MM.1S (cell line): ENCODE data around the gene FJX1.
A peak's percentile ranks its signal among the peaks of the same experiment; 100 is the strongest.

ENCODE experiments used
- DNase-seq: peaks from one replicate; pipeline ENCODE4 v3.0.0-alpha.2; 2015
- H2AFZ ChIP-seq: fragments of 300-600 bp; sonication (generic); 2 replicates; pipeline ENCODE4 v1.6.0; 2016; ENCODE audit warnings: antibody characterized with exemption, low read length
- H3F3A ChIP-seq: fragments of 300-600 bp; sonication (generic); 2 replicates; pipeline ENCODE4 v1.6.1; 2016; ENCODE audit warnings: mild to moderate bottlenecking, antibody characterized with exemption, low read length, moderate library complexity, mixed read lengths; ENCODE audit not compliant: insufficient read depth
- H3K27ac ChIP-seq: fragments of 300-600 bp; sonication (generic); 2 replicates; pipeline ENCODE4 v1.5.1; 2016; ENCODE audit warnings: mild to moderate bottlenecking, low read length
- H3K27me3 ChIP-seq: fragments of 300-600 bp; sonication (generic); replicated peaks from 2 replicates; pipeline ENCODE4 v1.6.0; 2016; ENCODE audit warnings: low read length; ENCODE audit not compliant: insufficient read depth
- H3K36me3 ChIP-seq: fragments of 300-600 bp; sonication (generic); replicated peaks from 2 replicates; pipeline ENCODE4 v1.6.1; 2016; ENCODE audit warnings: mild to moderate bottlenecking, low read length, mixed read lengths; ENCODE audit not compliant: insufficient read depth
- H3K4me1 ChIP-seq: fragments of 300-600 bp; sonication (generic); 2 replicates; pipeline ENCODE4 v1.6.1; 2016; ENCODE audit warnings: low read length, mixed read lengths
- H3K4me2 ChIP-seq: fragments of 300-600 bp; sonication (generic); 2 replicates; pipeline ENCODE4 v1.6.0; 2016; ENCODE audit warnings: low read depth, low read length
- H3K4me3 ChIP-seq: fragments of 300-600 bp; sonication (generic); 2 replicates; pipeline ENCODE4 v1.5.1; 2016; ENCODE audit warnings: low read length, mixed read lengths
- H3K79me2 ChIP-seq: fragments of 300-600 bp; sonication (generic); 2 replicates; pipeline ENCODE4 v1.6.1; 2016; ENCODE audit warnings: mixed run types, low read length, mixed read lengths
- H3K9ac ChIP-seq: fragments of 300-600 bp; sonication (generic); 2 replicates; pipeline ENCODE4 v1.6.1; 2016; ENCODE audit warnings: low read length, mixed read lengths
- H3K9me2 ChIP-seq: fragments of 300-600 bp; sonication (generic); replicated peaks from 2 replicates; pipeline ENCODE4 v1.6.1; 2016; ENCODE audit warnings: mild to moderate bottlenecking, low read length, mixed read lengths; ENCODE audit not compliant: insufficient read depth
- H3K9me3 ChIP-seq: fragments of 300-600 bp; sonication (generic); replicated peaks from 2 replicates; pipeline ENCODE4 v1.6.1; 2016; ENCODE audit warnings: mild to moderate bottlenecking, low read length, mixed read lengths; ENCODE audit not compliant: insufficient read depth
- H4K20me1 ChIP-seq: fragments of 300-600 bp; sonication (generic); 2 replicates; pipeline ENCODE4 v1.6.1; 2016; ENCODE audit warnings: mild to moderate bottlenecking, low read length, moderate library complexity, mixed read lengths; ENCODE audit not compliant: insufficient read depth
- EZH2 ChIP-seq: fragments of 300-600 bp; sonication (generic); optimal IDR thresholded peaks from 2 replicates; pipeline ENCODE3; 2017; ENCODE audit warnings: low read depth, mild to moderate bottlenecking, antibody characterized with exemption, low read length, mixed read lengths
- EZH2phosphoT487 ChIP-seq: fragments of 300-600 bp; sonication (generic); IDR thresholded peaks from 2 replicates; pipeline ENCODE4 v1.6.1; 2018; ENCODE audit warnings: antibody characterized with exemption, low read length
- TF ChIP-seq, protein P1 (sequence below): fragments of 300-600 bp; sonication (generic); IDR thresholded peaks from 2 replicates; pipeline ENCODE4 v1.5.1; 2016; ENCODE audit warnings: antibody characterized with exemption, low read length, mixed read lengths

The FJX1 gene

DNA sequence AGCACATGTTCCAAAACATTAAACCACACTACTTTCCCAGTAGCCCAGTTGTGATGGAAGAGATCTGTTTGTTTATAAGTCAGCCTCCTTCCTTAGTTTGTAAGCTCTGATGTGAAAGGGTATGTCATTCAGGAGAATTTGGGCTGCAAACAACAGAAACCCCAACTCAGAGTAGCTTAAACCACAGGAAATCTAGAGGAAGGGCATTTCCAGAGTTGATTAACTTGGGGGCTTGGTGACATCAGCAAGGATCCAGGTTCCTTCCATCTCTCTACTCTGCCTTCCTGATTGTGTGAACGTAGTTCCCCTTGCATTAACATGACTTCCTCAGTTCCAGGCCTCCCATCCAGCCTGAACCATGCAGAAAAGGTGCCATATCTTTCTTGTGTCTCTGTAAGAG, 6.5 kb upstream of the FJX1 start:
- H3K36me3 ChIP-seq, result no peaks in the 10 kb centered on the region
- no peaks in the 10 kb centered on the region for H3K79me2 ChIP-seq
- no peaks in the 10 kb centered on the region for H3K9me2 ChIP-seq
- no peak for DNase-seq
- no peak overlapping the region for H2AFZ ChIP-seq
- H3K4me2 ChIP-seq, result no peak overlapping the region
- no peak overlapping the region for H3K4me3 ChIP-seq
- TF ChIP-seq EZH2phosphoT487 (no peak), EZH2 (no peak)
- TF ChIP-seq, protein P1, sequence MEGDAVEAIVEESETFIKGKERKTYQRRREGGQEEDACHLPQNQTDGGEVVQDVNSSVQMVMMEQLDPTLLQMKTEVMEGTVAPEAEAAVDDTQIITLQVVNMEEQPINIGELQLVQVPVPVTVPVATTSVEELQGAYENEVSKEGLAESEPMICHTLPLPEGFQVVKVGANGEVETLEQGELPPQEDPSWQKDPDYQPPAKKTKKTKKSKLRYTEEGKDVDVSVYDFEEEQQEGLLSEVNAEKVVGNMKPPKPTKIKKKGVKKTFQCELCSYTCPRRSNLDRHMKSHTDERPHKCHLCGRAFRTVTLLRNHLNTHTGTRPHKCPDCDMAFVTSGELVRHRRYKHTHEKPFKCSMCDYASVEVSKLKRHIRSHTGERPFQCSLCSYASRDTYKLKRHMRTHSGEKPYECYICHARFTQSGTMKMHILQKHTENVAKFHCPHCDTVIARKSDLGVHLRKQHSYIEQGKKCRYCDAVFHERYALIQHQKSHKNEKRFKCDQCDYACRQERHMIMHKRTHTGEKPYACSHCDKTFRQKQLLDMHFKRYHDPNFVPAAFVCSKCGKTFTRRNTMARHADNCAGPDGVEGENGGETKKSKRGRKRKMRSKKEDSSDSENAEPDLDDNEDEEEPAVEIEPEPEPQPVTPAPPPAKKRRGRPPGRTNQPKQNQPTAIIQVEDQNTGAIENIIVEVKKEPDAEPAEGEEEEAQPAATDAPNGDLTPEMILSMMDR, result no peak
- no peak overlapping the region for H3K27ac ChIP-seq
- H4K20me1 ChIP-seq, result no peaks in the 10 kb centered on the region
- H3F3A ChIP-seq, result peaks cover 3% of the 10 kb centered on the region
- no peak overlapping the region for H3K9ac ChIP-seq
- H3K9me3 ChIP-seq, result no peaks in the 10 kb centered on the region
- H3K4me1 ChIP-seq, result no peaks in the 10 kb centered on the region
- no peaks in the 10 kb centered on the region for H3K27me3 ChIP-seq

DNA sequence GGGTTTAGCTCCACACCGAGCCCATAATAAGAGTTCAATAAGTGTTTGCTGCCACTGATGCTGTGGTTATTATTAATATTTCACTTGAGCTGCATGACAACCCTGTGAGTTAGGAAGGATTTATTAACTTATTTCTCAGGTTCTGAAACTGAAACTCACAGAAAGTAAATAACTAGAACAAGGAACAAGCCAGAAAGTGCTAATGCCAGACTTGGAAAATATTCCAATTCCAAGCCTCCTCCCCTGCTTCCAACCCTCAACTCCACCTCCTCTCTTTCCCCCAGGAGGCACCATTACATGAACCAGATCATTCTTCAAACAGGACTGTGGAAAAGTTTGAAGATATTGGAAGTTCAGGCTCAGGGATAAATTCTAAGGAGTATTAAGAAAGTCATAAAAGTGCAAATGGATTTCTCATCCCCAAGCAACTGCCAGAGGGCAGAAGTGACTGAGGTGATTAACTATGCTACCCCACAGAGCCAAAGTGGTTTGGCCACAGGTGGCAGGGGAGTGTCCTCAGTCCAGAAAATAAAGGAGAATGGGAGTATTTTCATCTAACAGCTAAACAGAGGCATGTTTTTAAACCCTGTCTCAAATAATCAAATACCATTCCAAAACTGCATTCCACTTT, 3.2 kb upstream of the FJX1 start:
- Histone ChIP-seq H3K27ac (no peak overlapping the region), H3K4me1 (no peaks in the 10 kb centered on the region), H3K79me2 (no peaks in the 10 kb centered on the region), H3K9me2 (no peaks in the 10 kb centered on the region), H3K27me3 (no peaks in the 10 kb centered on the region), H3K36me3 (no peaks in the 10 kb centered on the region), H3K9me3 (no peaks in the 10 kb centered on the region), H3K9ac (no peak overlapping the region), H3K4me3 (no peak overlapping the region), H4K20me1 (no peaks in the 10 kb centered on the region), H3K4me2 (no peak overlapping the region), H2AFZ (no peak overlapping the region), H3F3A (peaks cover 12% of the 10 kb centered on the region)
- DNase-seq, result no peak
- TF ChIP-seq, protein P1, result no peak
- no peak for TF ChIP-seq EZH2phosphoT487
- no peak for TF ChIP-seq EZH2

DNA sequence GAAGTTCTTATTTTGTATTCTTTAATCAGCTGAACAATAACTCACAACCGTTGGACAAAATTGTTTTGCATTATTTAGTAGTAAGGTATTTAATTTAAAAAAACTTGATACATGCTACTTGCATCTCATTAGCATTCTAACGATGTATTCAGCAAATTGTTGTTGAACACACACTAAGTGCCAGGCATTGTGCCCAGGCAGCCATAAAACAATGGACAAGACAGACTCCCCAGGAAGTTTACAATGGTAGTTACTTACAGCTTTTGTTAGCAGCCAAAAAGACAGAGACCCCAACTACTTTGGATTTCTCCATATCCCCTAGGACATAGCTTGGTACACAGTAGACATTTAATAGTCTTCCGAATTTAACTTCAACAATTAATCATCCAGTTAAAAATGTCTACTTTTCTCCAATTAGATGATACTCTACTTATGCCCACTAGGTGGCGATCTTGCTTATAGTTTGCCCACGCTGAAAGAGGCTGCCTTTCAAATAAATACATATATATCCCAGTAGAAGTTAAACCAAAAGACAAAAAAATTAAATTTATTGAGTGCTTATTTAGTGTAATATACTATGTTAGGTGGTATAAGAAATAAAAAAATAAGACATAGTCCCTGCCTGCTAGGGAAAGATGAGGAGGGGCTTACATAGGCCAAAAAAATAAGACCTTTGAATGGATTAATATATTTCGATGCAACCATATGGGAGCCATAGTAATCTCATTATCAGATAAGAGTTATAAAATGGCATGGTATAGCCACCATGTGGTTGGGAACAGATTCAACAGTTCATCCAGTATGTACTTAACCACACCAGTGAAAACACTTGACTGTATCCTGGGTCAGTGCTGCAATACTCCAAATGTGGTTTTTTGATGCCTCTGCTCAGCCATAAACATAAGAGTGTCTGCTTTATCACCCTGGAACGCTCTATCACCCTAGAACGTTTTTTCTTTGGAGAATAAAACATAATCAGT, 2.0 kb upstream of the FJX1 start:
- peak; percentile 68 for DNase-seq
- Histone ChIP-seq H3K36me3 (no peaks in the 10 kb centered on the region), H3K27ac (no peak overlapping the region), H4K20me1 (no peaks in the 10 kb centered on the region), H3K9ac (no peak overlapping the region), H3K4me3 (no peak overlapping the region), H3K4me2 (no peak overlapping the region), H3K9me2 (no peaks in the 10 kb centered on the region), H3K4me1 (no peaks in the 10 kb centered on the region), H3K9me3 (no peaks in the 10 kb centered on the region), H3K79me2 (no peaks in the 10 kb centered on the region), H3K27me3 (no peaks in the 10 kb centered on the region), H2AFZ (no peak overlapping the region), H3F3A (peaks cover 12% of the 10 kb centered on the region)
- TF ChIP-seq, protein P1, result peak; percentile 77
- no peak for TF ChIP-seq EZH2phosphoT487
